HAP-1 (cell line): ENCODE measurements around the gene UXS1.

Experiments
- DNase-seq, 2 experiments: peaks; one replicate each; pipeline ENCODE4 v3.0.0-alpha.2; 2016 to 2020; ENCODE audit warnings: low spot score in 2 of 2
- H3K27me3 ChIP-seq: fragments of 250-450 bp; sonication (Bioruptor Pico); 2 replicates; pipeline ENCODE4 v1.5.1; 2020; ENCODE audit warnings: low read depth, mild to moderate bottlenecking, moderate library complexity
- H3K36me3 ChIP-seq: fragments of 250-450 bp; sonication (Bioruptor Pico); replicated peaks from 2 replicates; pipeline ENCODE4 v1.5.1; 2020; ENCODE audit warnings: mild to moderate bottlenecking
- H3K4me1 ChIP-seq: fragments of 250-450 bp; sonication (Bioruptor Pico); 2 replicates; pipeline ENCODE4 v1.5.1; 2020; ENCODE audit warnings: mild to moderate bottlenecking
- H3K4me3 ChIP-seq: fragments of 250-450 bp; sonication (Bioruptor Pico); 2 replicates; pipeline ENCODE4 v1.5.1; 2020; ENCODE audit warnings: mild to moderate bottlenecking, moderate library complexity
- H3K9me3 ChIP-seq: fragments of 250-450 bp; sonication (Bioruptor Pico); 2 replicates; pipeline ENCODE4 v1.5.1; 2020; ENCODE audit warnings: mild to moderate bottlenecking, moderate library complexity
- in situ Hi-C: fragments of 300-500 bp; cut with MboI; formaldehyde crosslinking; loops from 3 replicates; pipeline ENCODE4 v1.14.3; 2020; ENCODE audit warnings: low sequenced_read_pairs, inconsistent platforms, mixed read lengths

The UXS1 gene

DNA sequence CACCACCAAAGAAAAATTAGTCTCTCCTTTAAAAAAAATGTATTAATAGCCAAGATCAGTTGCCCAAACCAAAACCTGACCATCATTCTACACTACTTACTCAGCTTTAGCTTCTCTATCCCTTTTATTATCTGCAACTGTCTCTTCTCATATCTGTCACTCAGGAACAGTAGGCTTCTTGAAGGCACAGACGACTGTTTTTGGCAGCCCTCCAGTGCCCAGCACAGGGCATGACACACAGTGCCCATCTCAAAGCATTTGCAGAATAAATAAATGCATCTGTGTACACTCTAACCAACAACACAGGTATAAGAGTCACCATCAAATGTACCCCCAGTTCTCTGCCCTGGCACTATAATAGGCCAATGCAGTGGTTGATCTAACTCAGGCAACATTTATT is 117.2 kb downstream of the UXS1 start:
- in situ Hi-C loops = no loop called here
- Histone ChIP-seq H3K9me3 (no peaks in the 10 kb centered on the region), H3K27me3 (peaks cover 7% of the 10 kb centered on the region; the same call in 1 of the 2 replicates), H3K4me1 (no peaks in the 10 kb centered on the region), H3K4me3 (no peak overlapping the region), H3K36me3 (no peaks in the 10 kb centered on the region)
- DNase-seq = no peak

- in situ Hi-C loops = no loop called here
Measured at GRCh38 chr2:106075048-106075447, 119.1 kb downstream of the UXS1 start.

DNA sequence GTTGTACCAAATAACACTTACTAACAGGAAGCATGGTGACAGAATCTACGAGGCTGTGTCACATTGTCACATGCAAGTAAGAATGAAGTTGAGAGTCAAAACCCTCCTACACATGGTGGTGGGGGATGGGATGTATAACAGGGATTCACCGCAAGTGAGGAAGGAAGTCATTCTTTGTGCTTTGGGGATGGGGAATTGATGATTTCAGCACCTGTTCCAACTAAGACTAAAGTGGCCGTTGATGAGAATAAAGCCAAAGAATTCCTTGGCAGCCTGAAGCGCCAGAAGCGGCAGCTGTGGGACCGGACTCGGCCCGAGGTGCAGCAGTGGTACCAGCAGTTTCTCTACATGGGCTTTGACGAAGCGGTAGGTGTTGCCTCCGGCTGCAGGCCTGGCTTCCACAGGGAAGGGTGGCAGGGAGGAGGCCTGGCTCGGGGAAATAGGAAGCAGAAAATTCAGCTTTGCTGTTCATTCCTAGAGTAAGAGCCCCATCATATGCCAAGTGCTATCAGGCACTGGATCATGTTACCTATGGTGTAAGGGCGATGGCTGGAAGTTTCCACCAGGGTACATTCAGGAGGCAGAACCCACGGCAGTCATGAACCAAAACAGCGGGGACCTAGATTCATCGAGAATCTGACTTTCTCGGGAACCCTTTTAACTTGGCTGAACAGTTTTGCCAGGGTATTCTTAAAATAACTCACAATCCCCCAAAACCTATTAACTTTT is 120.3 kb downstream of the UXS1 start:
- H3K4me1 ChIP-seq = no peaks in the 10 kb centered on the region
- in situ Hi-C loops = no loop called here
- no peaks in the 10 kb centered on the region for H3K36me3 ChIP-seq
- H3K9me3 ChIP-seq = no peaks in the 10 kb centered on the region
- DNase-seq = no peak
- no peak overlapping the region for H3K4me3 ChIP-seq
- H3K27me3 ChIP-seq = no peaks in the 10 kb centered on the region

More at GRCh38 chr2:106075048-106075447, 119.1 kb downstream of the UXS1 start:
- Histone ChIP-seq H3K9me3 (no peaks in the 10 kb centered on the region), H3K4me1 (no peaks in the 10 kb centered on the region), H3K4me3 (no peak overlapping the region), H3K27me3 (no peaks in the 10 kb centered on the region), H3K36me3 (no peaks in the 10 kb centered on the region)
- DNase-seq = no peak

- H3K36me3 ChIP-seq = no peaks in the 10 kb centered on the region
- H3K27me3 ChIP-seq = no peaks in the 10 kb centered on the region; the same call in 1 of the 2 replicates
- H3K9me3 ChIP-seq = no peaks in the 10 kb centered on the region
- no peaks in the 10 kb centered on the region for H3K4me1 ChIP-seq
- H3K4me3 ChIP-seq = no peak overlapping the region
- in situ Hi-C loops = no loop called here
- DNase-seq = no peak
Measured at GRCh38 chr2:106070181-106070580, 123.9 kb downstream of the UXS1 start.

DNA sequence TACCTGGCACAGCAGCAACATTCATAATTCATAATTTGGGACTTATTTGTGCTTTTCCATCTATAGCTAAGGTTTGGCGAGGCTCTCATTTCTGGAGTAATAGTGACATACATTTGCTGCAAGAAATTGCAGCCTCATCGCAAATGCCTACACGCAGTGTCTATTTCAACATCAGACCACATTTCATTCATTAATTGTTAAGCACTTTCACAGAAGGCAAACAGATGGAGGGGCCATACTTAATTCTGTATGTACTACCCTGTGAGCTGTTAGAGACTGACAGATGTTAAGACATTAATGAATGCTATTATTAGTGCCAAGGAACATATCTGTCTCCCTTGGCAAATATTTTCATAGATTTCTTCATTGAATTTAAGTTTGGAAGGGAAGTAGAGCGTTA is 125.7 kb downstream of the UXS1 start:
- Histone ChIP-seq H3K9me3 (no peaks in the 10 kb centered on the region), H3K4me1 (no peaks in the 10 kb centered on the region), H3K27me3 (no peaks in the 10 kb centered on the region; the same call in 1 of the 2 replicates), H3K36me3 (no peaks in the 10 kb centered on the region), H3K4me3 (no peak overlapping the region)
- in situ Hi-C loops = no loop called here
- DNase-seq = no peak

GRCh38 chr2:106065983-106066820 is 127.9 kb downstream of the UXS1 start:
- in situ Hi-C loops = no loop called here
- DNase-seq = no peak
- no peaks in the 10 kb centered on the region; the same call in 1 of the 2 replicates for H3K27me3 ChIP-seq
- no peaks in the 10 kb centered on the region for H3K36me3 ChIP-seq
- H3K4me1 ChIP-seq = no peaks in the 10 kb centered on the region
- H3K9me3 ChIP-seq = no peaks in the 10 kb centered on the region
- H3K4me3 ChIP-seq = no peak overlapping the region

DNA sequence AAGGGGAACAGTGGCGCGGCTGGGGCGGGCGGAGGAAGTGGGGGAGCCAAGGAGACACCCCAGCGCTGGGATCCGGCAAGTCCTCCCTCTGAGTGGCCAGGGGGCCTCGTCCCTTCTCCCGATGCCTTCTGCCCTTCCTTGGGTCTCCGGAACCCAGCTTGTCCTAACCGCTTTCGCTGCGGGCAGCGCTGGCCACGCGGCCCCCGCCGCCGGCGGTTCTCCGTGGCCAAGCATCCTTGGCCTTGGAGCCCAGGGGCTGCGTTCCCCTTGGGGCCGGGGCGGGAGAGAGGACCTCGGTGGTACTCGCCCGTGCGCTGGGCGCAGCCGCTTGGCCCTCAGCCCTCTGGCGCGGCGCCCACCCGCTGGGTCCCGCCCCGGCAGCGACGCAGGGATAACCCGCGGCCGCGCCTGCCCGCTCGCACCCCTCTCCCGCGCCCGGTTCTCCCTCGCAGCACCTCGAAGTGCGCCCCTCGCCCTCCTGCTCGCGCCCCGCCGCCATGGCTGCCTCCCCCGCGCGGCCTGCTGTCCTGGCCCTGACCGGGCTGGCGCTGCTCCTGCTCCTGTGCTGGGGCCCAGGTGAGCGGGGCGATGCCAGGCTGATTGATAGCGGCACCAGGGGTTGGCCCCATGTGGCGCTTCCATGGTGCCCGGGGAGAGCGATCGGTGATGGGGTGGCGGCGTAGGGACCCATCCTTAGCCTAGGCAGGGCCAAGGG is 128.7 kb downstream of the UXS1 start:
- Histone ChIP-seq H3K9me3 (no peaks in the 10 kb centered on the region), H3K27me3 (no peaks in the 10 kb centered on the region; the same call in 1 of the 2 replicates), H3K4me3 (no peak overlapping the region), H3K4me1 (no peaks in the 10 kb centered on the region), H3K36me3 (no peaks in the 10 kb centered on the region)
- in situ Hi-C loops = no loop called here
- DNase-seq = no peak

- no peak for DNase-seq
- no peak overlapping the region for H3K4me3 ChIP-seq
- no peaks in the 10 kb centered on the region; the same call in 1 of the 2 replicates for H3K27me3 ChIP-seq
- H3K9me3 ChIP-seq = no peaks in the 10 kb centered on the region
- no peaks in the 10 kb centered on the region for H3K4me1 ChIP-seq
- no peaks in the 10 kb centered on the region for H3K36me3 ChIP-seq
- in situ Hi-C loops = no loop called here
Measured at GRCh38 chr2:106063181-106063580, 130.9 kb downstream of the UXS1 start.

DNA sequence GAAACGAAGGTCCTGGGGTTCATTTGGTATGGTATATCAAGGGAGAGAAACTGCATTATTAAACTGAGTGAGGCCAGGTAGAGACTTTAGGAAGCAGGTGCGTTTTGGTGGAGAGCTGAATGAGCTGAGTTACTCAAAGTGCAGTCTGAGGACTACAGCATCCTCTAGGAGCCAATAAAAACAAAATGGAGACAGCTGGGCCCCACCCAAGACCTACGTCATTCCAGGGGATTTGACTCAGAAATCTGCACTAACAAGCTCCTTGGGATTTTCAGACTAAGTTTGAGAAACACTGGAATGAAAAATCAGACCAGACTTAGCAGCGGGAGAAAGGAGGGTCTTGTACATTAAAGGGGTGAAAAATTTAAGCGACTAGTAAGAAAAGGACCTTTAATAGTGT is 131.5 kb downstream of the UXS1 start:
- Histone ChIP-seq H3K4me1 (no peaks in the 10 kb centered on the region), H3K4me3 (no peak overlapping the region), H3K27me3 (no peaks in the 10 kb centered on the region), H3K9me3 (no peaks in the 10 kb centered on the region), H3K36me3 (no peaks in the 10 kb centered on the region)
- in situ Hi-C loops = no loop called here
- no peak for DNase-seq

DNA sequence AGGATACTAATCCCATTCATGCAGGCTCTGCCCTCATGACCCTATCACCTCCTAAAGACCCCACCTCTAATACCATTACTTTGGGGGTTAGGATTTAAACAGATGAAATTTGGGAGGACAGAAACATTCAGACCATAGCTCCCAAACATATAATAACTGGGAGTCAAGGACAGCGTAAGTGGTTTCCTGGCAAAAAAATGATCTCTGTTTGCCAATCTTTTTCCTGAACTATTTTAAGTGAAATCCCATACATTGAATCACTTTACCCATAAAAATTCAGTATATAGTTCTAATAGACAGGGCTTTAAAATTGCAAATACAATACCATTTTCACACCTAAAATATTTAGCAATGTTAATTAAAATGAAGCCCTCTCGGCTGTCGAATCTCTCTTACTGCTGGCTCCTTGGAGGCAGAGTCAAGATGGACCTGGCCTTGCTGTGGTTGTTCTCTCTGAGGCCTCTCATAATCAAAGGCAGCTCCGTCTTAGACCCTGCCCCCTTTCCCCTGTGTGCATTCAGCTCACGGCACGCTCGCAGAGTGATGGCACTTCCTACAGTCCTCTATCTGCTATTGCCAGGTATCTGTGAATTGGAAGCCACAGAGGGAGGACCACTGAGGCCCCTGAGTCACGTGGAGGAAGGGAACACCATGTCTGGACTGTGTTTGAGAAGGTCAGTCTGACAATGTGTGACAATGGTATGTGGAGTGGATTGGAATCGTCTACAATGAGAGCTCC is 132.3 kb downstream of the UXS1 start:
- DNase-seq = no peak
- Histone ChIP-seq H3K36me3 (no peaks in the 10 kb centered on the region), H3K4me3 (no peak overlapping the region), H3K4me1 (no peaks in the 10 kb centered on the region), H3K27me3 (no peaks in the 10 kb centered on the region), H3K9me3 (no peaks in the 10 kb centered on the region)
- in situ Hi-C loops = no loop called here

DNA sequence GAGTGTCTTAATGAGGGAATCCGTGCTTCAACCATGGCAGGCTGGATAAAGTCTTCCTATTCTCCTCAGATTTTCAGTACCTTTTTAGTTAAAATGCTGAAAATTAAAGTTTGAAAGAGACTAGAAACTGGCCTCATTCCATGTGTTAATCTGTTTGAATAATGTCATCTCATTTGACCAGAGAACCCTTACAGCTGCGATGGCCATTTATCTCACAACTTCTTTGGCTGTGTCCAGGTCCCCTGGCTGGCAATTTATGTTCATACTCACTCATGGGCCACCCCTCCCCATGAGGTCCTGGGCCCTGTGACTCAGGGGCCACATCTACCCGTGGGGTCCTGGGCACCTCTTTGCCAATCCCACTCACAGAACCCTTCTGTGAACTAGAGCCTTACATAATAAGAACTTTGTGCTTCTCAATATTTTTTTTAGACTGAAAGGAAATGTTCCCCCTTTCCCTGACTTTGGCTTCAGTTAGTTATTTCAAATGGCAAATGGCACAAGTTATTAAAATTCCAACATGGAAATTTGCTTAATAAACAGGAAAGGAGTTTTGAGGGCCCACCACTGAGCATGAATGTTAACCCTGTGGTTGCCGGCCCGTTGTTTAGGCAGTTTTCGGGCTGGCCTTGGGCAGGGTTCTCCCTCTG is 134.6 kb downstream of the UXS1 start:
- Histone ChIP-seq H3K4me3 (no peak overlapping the region), H3K9me3 (no peaks in the 10 kb centered on the region), H3K4me1 (no peaks in the 10 kb centered on the region), H3K27me3 (no peaks in the 10 kb centered on the region), H3K36me3 (no peaks in the 10 kb centered on the region)
- no peak for DNase-seq
- in situ Hi-C loops = no loop called here

GRCh38 chr2:106058469-106059137 is 135.5 kb downstream of the UXS1 start:
- Histone ChIP-seq H3K36me3 (no peaks in the 10 kb centered on the region), H3K4me1 (no peaks in the 10 kb centered on the region), H3K4me3 (no peak overlapping the region), H3K9me3 (no peaks in the 10 kb centered on the region), H3K27me3 (no peaks in the 10 kb centered on the region)
- in situ Hi-C loops = no loop called here
- DNase-seq = no peak
